Measurements from ENCODE around the gene PCDH9.

PCDH9 gene

DNA sequence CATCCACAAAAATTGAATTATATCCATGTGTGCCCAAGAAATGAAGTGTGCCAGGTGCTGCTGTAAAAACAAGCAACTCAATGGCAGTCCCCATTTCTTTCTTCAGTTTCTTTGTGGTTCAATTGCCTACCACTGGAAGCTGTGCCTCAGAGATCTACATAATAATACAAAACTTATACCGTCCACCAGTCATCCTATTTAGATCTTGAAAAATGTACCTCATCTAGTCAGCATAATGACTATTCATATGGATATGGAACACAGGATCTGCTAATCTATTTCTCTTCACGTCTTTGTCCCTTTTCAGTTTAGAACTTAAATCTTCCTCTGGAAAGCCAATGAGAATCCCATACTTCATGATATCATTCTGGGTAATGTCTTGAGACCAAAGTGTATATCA, 648.5 kb downstream of the PCDH9 start:
- Histone ChIP-seq H3K79me2 (ENCODE audit: insufficient read depth, low read length) (no peaks in the 10 kb centered on the region), H3F3A (ENCODE audit: insufficient read depth) (no peaks in the 10 kb centered on the region), H3K9me3 (ENCODE audit: insufficient read depth, low read length) (no peaks in the 10 kb centered on the region), H3K9me2 (replicated peaks; ENCODE audit: insufficient read depth, low read length) (no peaks in the 10 kb centered on the region), H4K20me1 (ENCODE audit: low read depth, low read length) (no peaks in the 10 kb centered on the region), H3K27ac (ENCODE audit: low read depth, low read length) (no peak overlapping the region), H3K27me3 (ENCODE audit: low read length) (no peaks in the 10 kb centered on the region), H3K36me3 (ENCODE audit: low read length) (no peaks in the 10 kb centered on the region), H3K4me3 (ENCODE audit: insufficient read depth, low read length, poor library complexity, severe bottlenecking) (no peak overlapping the region), H2AFZ (ENCODE audit: low read depth, low read length, severe bottlenecking) (peak overlapping the region; percentile 16), H3K4me2 (ENCODE audit: low read depth, low read length, poor library complexity, severe bottlenecking) (no peak overlapping the region), H3K9ac (ENCODE audit: low read length) (no peak overlapping the region)
- TF ChIP-seq EZH2phosphoT487 (conservative IDR thresholded peaks at IDR 0.05; ENCODE audit: low read length) = no peak

DNA sequence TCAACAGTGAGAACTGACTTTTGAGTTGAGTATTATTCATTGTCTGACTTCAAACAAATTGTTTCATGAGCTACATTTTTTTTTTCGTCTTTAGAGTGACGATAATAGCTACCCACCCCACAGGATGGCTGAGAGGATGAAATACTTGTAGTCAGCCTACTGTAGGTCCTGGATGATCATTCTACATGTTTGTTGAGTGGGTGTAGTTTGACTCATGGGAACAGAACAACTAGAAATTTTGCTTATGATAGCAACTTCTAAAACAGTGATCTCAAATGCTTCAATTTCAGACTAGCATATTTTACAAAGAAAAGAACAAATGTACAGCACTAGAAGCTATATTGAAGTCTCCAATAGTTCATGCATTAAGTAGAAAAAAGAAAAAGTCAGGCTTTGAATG, 651.8 kb downstream of the PCDH9 start:
- H3K9me2 ChIP-seq (replicated peaks; ENCODE audit: insufficient read depth, low read length) = no peaks in the 10 kb centered on the region
- H3K4me2 ChIP-seq (ENCODE audit: low read depth, low read length, poor library complexity, severe bottlenecking) = no peak overlapping the region
- no peak overlapping the region for H3K4me3 ChIP-seq (ENCODE audit: insufficient read depth, low read length, poor library complexity, severe bottlenecking)
- no peaks in the 10 kb centered on the region for H3K27me3 ChIP-seq (ENCODE audit: low read length)
- no peaks in the 10 kb centered on the region for H3K79me2 ChIP-seq (ENCODE audit: insufficient read depth, low read length)
- no peak overlapping the region for H3K9ac ChIP-seq (ENCODE audit: low read length)
- TF ChIP-seq, protein P1, sequence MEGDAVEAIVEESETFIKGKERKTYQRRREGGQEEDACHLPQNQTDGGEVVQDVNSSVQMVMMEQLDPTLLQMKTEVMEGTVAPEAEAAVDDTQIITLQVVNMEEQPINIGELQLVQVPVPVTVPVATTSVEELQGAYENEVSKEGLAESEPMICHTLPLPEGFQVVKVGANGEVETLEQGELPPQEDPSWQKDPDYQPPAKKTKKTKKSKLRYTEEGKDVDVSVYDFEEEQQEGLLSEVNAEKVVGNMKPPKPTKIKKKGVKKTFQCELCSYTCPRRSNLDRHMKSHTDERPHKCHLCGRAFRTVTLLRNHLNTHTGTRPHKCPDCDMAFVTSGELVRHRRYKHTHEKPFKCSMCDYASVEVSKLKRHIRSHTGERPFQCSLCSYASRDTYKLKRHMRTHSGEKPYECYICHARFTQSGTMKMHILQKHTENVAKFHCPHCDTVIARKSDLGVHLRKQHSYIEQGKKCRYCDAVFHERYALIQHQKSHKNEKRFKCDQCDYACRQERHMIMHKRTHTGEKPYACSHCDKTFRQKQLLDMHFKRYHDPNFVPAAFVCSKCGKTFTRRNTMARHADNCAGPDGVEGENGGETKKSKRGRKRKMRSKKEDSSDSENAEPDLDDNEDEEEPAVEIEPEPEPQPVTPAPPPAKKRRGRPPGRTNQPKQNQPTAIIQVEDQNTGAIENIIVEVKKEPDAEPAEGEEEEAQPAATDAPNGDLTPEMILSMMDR (IDR thresholded peaks at IDR 0.05; ENCODE audit: insufficient read depth, low read length, poor library complexity, severe bottlenecking) = no peak
- no peak for TF ChIP-seq EZH2phosphoT487 (conservative IDR thresholded peaks at IDR 0.05; ENCODE audit: low read length)
- peak overlapping the region; percentile 2 for H2AFZ ChIP-seq (ENCODE audit: low read depth, low read length, severe bottlenecking)
- H4K20me1 ChIP-seq (ENCODE audit: low read depth, low read length) = no peaks in the 10 kb centered on the region
- H3K27ac ChIP-seq (ENCODE audit: low read depth, low read length) = no peak overlapping the region
- H3K9me3 ChIP-seq (ENCODE audit: insufficient read depth, low read length) = no peaks in the 10 kb centered on the region
- H3K36me3 ChIP-seq (ENCODE audit: low read length) = no peaks in the 10 kb centered on the region
- H3F3A ChIP-seq (ENCODE audit: insufficient read depth) = no peaks in the 10 kb centered on the region

DNA sequence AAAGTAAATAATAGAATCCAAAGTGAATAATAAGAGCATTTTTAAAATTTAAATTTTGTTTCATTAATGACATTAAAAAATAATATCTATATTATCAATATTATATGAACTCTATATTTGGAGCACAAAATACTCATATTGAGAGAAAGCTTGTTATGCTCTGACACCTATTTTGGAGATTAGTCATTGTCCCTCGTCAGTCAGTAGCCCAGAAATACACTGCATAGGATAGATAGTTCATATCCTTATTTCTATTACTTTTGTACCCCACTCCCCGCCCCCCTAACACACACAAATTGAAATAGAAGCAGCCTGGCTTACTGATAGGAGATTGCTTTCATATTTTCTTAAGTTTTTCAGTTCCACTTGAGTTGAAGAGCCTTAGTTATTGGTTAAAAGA, 652.8 kb downstream of the PCDH9 start:
- no peak overlapping the region for H3K27ac ChIP-seq (ENCODE audit: low read depth, low read length)
- no peaks in the 10 kb centered on the region for H3K9me3 ChIP-seq (ENCODE audit: insufficient read depth, low read length)
- no peak for TF ChIP-seq EZH2phosphoT487 (conservative IDR thresholded peaks at IDR 0.05; ENCODE audit: low read length)
- TF ChIP-seq, protein P1 (IDR thresholded peaks at IDR 0.05; ENCODE audit: insufficient read depth, low read length, poor library complexity, severe bottlenecking) = no peak
- no peak overlapping the region for H3K4me3 ChIP-seq (ENCODE audit: insufficient read depth, low read length, poor library complexity, severe bottlenecking)
- no peaks in the 10 kb centered on the region for H3F3A ChIP-seq (ENCODE audit: insufficient read depth)
- no peaks in the 10 kb centered on the region for H3K36me3 ChIP-seq (ENCODE audit: low read length)
- H4K20me1 ChIP-seq (ENCODE audit: low read depth, low read length) = no peaks in the 10 kb centered on the region
- no peaks in the 10 kb centered on the region for H3K27me3 ChIP-seq (ENCODE audit: low read length)
- no peak overlapping the region for H3K4me2 ChIP-seq (ENCODE audit: low read depth, low read length, poor library complexity, severe bottlenecking)
- no peaks in the 10 kb centered on the region for H3K9me2 ChIP-seq (replicated peaks; ENCODE audit: insufficient read depth, low read length)
- H2AFZ ChIP-seq (ENCODE audit: low read depth, low read length, severe bottlenecking) = peak overlapping the region; percentile 14
- no peak overlapping the region for H3K9ac ChIP-seq (ENCODE audit: low read length)
- no peaks in the 10 kb centered on the region for H3K79me2 ChIP-seq (ENCODE audit: insufficient read depth, low read length)

DNA sequence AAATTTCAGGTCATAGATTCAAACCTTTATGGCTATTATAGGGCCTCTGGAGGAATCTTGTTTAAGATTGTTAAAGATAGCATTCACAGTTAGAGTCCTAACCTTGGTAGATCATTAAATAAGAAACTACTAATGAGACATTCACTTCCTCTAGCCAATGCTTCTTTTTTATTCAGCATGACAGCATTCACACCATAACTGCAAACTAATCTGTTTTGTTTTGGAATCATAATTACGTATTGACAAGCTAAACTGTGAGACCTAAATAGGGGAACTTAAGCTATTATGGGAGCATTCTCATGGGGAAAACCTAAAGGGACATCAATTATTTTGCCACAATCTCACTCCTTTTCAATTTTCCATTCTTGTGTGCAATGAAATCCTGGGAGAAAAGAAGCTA, 653.8 kb downstream of the PCDH9 start:
- H2AFZ ChIP-seq (ENCODE audit: low read depth, low read length, severe bottlenecking) = no peak overlapping the region
- H3K4me3 ChIP-seq (ENCODE audit: insufficient read depth, low read length, poor library complexity, severe bottlenecking) = no peak overlapping the region
- no peaks in the 10 kb centered on the region for H3K27me3 ChIP-seq (ENCODE audit: low read length)
- H3K9me3 ChIP-seq (ENCODE audit: insufficient read depth, low read length) = no peaks in the 10 kb centered on the region
- H3K79me2 ChIP-seq (ENCODE audit: insufficient read depth, low read length) = no peaks in the 10 kb centered on the region
- no peak overlapping the region for H3K4me2 ChIP-seq (ENCODE audit: low read depth, low read length, poor library complexity, severe bottlenecking)
- no peak for TF ChIP-seq EZH2phosphoT487 (conservative IDR thresholded peaks at IDR 0.05; ENCODE audit: low read length)
- TF ChIP-seq, protein P1 (IDR thresholded peaks at IDR 0.05; ENCODE audit: insufficient read depth, low read length, poor library complexity, severe bottlenecking) = no peak
- no peaks in the 10 kb centered on the region for H4K20me1 ChIP-seq (ENCODE audit: low read depth, low read length)
- H3F3A ChIP-seq (ENCODE audit: insufficient read depth) = no peaks in the 10 kb centered on the region
- H3K9ac ChIP-seq (ENCODE audit: low read length) = no peak overlapping the region
- no peaks in the 10 kb centered on the region for H3K9me2 ChIP-seq (replicated peaks; ENCODE audit: insufficient read depth, low read length)
- no peaks in the 10 kb centered on the region for H3K36me3 ChIP-seq (ENCODE audit: low read length)
- H3K27ac ChIP-seq (ENCODE audit: low read depth, low read length) = no peak overlapping the region

All from SU-DHL-6 (cell line).